ENCODE measurements around the gene PLA2G6.

GRCh38 chr22:38073150-38074130, 108.2 kb downstream of the PLA2G6 start:
- TF ChIP-seq ATF2 (tag by site-specific recombination; IDR thresholded peaks at IDR 0.05; ENCODE audit: low read depth) (no peak), CTCF (tag by site-specific recombination; IDR thresholded peaks at IDR 0.05) (no peak), KLF9 (tag by site-specific recombination; IDR thresholded peaks at IDR 0.05; ENCODE audit: low read depth) (no peak), ZNF184 (tag by site-specific recombination; IDR thresholded peaks at IDR 0.05) (no peak), ZNF530 (tag by site-specific recombination; IDR thresholded peaks at IDR 0.05; ENCODE audit: low read depth) (no peak)
